GM19035 (cell line): Measurements from ENCODE around the gene HTR3B.
"Not testable (repeated sequence)": the region's sequence is repeated elsewhere in the genome, so short reads cannot be mapped to it uniquely, and the experiment has no call there.

Experiments
- ATAC-seq: cut with Tn5 transposase; IDR thresholded peaks from one replicate; pipeline ENCODE4 v1.9.1; 2021; ENCODE audit not compliant: unreplicated experiment

HTR3B gene

GRCh38 chr11:113942256-113942655 is 37.7 kb downstream of the HTR3B start:
- ATAC-seq = no peak

- ATAC-seq = not testable (repeated sequence)
Measured at GRCh38 chr11:113946162-113946561, 41.6 kb downstream of the HTR3B start.

DNA sequence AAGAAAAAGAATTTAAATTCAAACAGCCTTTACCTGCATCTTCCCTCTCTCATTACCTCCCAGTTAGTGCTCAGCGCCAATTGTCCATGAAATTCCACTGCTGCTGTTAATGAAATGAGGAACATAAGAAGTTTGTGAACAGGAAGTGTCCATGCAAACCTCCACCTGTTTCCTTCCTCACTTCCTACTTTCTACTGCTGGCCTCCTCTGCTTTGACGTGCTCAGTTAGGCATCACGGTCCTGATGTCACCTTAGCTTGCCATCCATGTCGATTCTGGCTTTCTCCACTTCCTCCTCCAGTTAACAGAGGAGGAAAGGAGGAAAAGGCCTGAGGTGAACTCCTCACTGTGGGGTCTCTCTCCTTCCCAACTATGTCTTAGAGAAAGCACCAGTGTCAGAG is 43.4 kb downstream of the HTR3B start:
- no peak for ATAC-seq

DNA sequence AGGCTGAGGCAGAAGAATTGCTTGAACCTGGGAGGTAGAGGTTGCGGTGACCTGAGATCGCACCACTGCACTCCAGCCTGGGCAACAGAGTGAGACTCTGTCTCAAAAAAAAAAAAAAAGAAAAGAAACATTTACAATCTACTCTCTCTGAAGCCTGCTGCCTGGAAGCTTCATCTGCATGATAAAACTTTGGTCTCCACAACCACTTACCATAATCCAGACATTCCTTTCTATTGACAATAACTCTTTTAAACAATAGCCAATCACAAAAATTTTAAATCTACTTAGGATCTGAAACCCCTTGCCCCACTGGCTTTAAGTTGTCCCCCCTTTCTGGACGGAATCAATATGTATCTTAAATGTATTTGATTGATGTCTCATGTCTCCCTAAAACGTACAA is 45.3 kb downstream of the HTR3B start:
- ATAC-seq = no peak

DNA sequence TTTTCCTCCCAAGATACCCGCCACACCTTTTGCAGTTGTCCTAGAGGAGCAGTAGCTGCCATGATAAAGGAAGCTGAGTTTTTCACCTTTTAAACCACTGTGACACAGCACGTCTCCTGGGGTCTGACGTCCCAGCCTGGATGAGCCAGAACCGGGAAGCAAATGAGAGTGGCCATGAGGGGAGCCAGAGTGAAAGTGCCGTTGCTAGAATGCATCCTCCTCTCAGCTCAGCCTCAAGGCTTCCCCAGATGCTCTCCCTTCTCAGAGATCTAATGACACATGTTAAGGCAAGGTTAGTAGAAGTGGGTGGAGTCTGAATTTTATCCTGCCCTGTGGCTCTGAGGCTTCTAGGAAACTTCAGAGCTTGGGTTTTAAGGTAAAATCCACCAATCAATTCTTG is 46.9 kb downstream of the HTR3B start:
- ATAC-seq = no peak

DNA sequence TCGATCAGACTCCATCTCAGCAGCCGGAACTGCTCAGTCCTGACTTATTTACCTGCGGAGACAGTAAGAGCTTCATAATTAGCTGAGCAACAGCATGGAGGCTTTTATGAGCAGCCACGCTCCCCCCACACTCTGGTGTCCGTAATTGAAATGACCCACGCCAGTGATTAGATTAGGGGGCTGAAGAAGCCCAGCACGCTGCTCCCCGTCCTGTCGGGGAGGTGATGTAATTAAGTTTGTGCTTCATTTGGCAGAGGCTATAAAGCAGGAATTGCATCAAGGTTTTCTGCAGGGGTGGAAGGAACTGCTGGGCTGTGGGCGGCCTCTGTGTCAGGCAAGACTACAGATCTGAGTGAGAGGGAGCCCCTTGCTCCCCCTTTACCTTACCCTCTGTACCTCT is 47.5 kb downstream of the HTR3B start:
- no peak for ATAC-seq

DNA sequence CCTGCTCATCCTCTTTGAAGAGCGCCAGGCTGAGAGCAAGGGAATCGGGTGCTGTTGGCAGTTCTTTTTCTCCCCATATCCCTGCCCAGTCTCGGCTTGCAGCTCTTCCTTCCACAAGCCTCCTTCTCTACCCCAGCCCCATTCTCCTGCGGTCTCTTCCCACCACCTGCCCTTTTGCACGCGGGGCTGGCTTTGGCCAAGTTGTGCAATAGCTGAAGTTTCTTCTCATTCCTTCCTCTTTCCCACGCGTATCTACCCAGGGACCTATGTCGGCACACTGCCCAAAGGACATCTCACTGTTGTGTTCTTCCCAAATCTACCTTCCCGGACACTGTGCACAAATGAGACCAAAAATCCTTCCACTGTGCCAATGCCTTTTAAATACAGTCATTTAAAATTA is 48.0 kb downstream of the HTR3B start:
- ATAC-seq = no peak

GRCh38 chr11:113954235-113954634 is 49.6 kb downstream of the HTR3B start:
- no peak for ATAC-seq

DNA sequence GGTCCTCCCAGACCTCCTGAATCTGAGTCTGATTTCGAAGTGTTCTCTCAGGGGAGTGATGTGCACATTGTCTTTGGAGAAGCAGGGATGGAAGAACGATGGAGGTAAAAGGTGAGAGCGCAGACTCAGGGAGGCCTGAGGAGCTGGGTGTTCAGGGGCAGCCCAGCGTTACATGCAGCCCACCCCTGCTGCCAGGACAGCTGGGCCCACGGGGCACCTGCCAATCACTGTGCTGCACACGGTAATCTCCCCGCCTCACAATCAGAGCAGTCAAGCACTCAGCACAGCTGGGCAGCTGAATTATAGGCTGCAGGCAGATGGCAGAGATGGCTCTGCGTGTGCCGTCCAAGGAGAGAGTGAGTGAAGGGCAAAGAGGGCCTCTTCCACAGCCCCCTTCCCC is 52.4 kb downstream of the HTR3B start:
- ATAC-seq = no peak

DNA sequence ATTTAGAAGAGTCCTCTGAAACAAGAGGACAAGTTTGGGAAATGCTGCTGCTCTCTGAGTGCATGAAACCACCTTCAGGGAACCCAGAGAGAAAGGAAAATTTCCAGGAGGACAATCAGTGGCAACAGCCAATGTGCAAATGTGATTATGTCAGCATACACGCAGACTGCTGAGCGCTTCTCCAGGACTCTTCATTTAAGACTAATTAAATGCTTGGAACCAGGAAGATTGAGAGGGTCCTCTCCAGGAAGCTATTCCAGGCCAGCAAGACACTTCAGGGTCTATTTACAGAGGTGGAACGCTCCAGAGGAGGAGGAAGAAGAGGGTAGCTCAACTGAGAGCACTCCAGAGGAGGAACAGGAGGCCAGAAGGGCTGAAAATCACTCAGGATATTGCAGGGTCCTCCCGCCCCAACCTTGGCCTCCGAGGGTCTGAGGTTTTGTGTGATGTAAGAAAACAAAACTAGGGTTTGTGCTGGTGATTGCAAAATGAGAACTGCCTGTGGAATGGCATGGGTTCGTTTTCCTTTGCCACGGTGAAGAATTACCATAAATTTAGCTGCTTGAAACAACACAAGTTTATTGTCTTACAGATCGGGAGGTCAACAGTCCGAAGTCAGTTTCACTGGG is 56.2 kb downstream of the HTR3B start:
- ATAC-seq = no peak

DNA sequence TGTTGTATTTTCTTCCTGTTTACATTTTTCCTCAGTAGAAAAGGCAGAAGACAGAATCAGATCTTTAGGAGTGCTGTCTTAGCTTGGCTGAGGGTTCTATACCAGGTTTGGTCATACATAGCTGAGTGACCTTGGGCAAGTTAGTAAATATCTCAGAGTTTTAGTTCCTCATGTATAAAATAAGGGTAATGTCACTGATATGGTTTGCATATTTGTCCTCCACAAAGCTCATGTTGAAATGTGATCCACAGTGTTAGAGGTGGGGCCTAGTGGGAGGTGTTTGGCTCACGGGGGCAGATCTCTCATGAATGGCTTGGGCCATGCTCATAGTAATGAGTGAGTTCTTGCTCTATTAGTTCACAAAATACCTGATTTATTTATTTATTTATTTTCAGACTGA is 62.8 kb downstream of the HTR3B start:
- ATAC-seq = no peak

- ATAC-seq = no peak
Measured at GRCh38 chr11:113971506-113972195, 67.1 kb downstream of the HTR3B start.

DNA sequence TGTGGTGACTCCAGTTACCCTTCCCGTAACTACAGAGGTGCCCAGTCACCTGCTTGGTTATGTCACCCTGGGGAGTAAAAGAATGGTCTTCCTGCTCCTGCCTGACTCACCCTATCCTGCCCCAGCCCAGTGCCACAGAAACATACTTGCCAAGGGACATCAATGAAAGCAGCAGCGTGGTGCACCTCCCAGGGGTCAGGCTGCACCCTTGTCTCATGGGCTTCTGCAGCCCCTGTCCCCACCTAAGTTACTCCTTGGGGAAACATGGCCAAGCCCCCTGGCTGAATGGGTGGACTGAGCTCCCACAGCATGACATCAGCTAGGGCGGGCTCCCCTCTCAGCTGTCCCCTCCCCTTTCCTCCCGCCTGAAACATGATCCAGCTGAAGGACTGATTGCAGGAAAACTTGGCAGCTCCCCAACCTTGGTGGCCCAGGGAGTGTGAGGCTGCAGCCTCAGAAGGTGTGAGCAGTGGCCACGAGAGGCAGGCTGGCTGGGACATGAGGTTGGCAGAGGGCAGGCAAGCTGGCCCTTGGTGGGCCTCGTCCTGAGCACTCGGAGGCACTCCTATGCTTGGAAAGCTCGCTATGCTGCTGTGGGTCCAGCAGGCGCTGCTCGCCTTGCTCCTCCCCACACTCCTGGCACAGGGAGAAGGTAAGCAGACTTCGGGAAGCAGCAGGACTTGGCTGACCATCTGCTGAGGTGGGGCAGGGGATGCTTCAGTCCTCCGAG is 70.3 kb downstream of the HTR3B start, which contains the start of gene HTR3A:
Gene HTR3A, plus strand, starts transcription at position 368 of the 730 bp plus-strand sequence. Its CDS starts 218 bp downstream, at position 586.
- ATAC-seq = no peak

DNA sequence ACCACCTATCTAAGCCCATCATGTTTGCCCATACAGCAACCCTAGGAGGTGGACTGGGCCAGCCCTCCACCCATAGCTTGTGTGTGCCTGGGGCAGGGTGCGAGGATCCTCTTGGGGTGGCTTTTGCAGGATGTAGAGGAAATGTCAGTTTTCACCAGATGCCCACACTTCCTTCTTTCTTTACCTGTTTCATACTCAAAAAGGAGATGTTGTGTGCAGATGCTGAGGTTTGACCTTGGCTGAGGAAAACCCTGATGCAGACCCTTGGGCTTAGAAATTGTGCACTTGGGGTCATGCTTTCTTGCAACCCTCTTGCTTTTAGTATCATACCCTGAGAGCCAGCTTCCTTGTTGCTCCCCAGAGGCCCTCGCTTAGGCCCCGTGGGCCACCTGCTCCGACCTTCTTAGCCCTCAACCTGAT is 72.5 kb downstream of the HTR3B start:
- ATAC-seq = no peak

DNA sequence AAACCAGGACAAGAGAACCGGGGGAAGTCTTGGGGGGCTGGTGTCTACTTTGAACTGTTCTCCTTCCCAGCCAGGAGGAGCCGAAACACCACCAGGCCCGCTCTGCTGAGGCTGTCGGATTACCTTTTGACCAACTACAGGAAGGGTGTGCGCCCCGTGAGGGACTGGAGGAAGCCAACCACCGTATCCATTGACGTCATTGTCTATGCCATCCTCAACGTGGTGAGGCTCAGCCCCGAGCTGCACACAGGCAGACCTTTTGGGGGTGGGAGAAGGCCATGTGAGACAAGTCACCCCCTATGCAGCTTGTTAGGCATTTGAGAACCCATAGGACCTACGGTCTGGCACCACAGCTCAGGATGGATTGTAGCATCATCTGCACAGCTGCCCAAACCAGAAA is 73.1 kb downstream of the HTR3B start:
- ATAC-seq = no peak

DNA sequence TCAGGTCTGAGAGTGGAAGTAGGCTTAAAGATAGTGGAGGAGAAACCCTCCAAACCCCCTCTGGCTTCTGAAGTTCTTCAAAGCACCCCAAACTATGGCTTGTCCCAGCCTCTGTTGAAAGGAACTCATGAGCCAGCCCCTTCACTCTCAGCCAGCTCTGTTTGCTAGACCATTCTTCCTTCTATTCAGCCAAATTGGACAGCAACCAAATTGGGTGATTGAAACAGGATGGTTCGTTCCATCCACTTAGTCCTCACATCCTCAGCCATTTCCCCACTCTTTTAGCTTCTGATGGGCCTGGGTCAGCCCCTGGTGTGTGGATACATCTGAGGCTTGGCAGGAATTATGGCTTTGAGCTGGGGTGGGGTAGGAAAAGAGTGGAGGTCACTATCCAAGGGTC is 74.8 kb downstream of the HTR3B start:
- no peak for ATAC-seq

- no peak for ATAC-seq
Measured at GRCh38 chr11:113980785-113981184, 76.2 kb downstream of the HTR3B start.

- ATAC-seq = no peak
Measured at GRCh38 chr11:113982306-113982705, 77.7 kb downstream of the HTR3B start.

DNA sequence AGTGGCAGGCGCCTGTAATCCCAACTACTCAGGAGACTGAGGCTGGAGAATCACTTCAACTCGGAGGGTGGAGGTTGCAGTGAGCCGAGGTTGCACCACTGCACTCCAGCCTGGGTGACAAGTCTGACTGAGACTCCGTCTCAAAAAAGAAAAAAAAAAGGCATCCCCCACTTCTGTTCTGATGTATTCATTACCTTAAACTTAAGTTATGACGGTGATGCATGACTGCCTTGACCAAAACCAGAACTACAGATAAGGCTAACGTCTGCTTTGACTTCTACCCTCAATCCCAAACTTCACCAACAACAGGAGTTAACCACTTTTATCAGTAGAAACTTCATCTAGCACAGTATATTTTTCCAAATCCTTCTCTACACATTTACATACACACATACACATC is 80.2 kb downstream of the HTR3B start:
- no peak for ATAC-seq

DNA sequence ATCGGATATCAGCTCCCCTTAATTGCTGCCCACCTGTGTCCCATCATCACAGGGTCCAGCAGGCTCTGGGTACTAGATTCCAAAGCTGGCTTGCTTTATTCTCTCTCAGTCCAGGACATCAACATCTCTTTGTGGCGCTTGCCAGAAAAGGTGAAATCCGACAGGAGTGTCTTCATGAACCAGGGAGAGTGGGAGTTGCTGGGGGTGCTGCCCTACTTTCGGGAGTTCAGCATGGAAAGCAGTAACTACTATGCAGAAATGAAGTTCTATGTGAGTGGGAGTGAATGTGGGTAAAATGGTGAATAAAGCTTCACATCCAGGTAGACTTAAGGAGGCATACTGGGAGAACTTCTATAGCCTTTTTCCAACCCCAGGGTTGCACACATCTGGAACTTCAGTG is 81.3 kb downstream of the HTR3B start:
- no peak for ATAC-seq

DNA sequence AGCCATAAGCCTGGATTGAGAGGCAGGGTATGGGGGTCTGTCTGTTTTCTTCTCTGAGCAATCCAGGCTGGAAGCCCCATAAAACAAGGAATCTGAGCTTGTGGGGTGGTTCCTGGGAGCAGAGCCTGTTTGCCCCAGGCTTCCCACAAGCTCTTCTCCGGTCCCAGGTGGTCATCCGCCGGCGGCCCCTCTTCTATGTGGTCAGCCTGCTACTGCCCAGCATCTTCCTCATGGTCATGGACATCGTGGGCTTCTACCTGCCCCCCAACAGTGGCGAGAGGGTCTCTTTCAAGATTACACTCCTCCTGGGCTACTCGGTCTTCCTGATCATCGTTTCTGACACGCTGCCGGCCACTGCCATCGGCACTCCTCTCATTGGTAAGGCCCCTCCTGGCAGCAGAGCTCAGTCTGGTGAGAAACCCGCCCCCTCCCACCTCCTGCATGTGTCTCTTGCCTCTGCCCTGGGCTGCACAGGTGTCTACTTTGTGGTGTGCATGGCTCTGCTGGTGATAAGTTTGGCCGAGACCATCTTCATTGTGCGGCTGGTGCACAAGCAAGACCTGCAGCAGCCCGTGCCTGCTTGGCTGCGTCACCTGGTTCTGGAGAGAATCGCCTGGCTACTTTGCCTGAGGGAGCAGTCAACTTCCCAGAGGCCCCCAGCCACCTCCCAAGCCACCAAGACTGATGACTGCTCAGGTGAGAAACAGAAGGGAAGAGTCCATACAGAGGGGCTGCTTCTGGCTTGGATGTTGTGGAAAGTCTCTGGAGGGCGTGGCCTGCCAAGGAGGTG is 82.0 kb downstream of the HTR3B start:
- no peak for ATAC-seq
